ENCODE data around the gene ZNF668. TPM values are rescaled to one million over a fixed set of nuclear protein-coding genes. Genes with fewer than 3 reads are reported as not detected.

The ZNF668 gene
- 6.4 and 7.0 TPM in 2 replicates for total RNA-seq

DNA sequence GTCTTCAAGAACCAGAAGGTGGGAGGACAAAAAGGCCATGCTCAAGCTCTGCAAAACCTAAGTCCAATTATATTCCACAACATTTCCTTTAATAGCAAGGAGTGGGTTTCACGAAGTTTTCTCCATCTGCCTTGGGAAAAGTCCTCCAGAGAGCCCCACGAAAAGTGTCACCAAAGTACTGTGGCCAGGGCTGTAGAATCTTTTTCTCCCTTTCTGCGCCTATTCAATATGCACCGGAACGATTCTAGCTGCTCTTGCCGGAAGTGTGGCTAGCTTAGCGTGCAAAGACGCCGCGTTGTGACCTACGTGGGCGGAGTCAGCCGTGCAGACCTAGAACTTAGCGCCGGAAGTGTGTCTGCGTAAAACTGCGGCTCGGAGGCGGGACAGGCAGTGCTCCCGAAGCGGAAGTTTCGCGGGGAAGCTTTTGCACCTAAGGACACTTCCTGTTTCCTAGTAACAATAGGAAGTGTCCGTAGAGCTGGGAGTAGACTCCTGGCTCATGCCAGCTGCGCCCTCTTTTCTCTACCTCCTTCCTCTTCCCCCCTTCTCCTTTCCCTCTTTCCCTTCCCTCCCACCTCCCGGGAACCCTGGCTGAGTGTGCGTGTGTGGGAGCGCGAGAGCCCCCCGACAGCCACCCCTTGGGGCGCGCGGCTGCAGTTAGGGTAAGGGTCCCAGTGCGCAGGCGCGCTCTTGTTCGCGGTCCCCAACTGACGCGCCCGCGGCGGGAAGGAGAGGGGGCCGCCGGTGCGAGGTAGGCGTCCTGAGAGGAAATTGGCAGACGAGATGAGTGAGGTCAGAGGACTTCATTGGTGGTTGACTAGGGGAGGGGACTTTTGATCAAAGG lies at the start of gene ZNF668, which contains the start of gene ZNF646:
TSS of gene ZNF668 (minus strand) at position 271 of the 844 bp plus-strand sequence. CDS start 9,781 bp downstream, outside the sequence.
TSS of gene ZNF646 (plus strand) at position 453 of the 844 bp plus-strand sequence. CDS start 1,903 bp downstream, outside the sequence.

DNA sequence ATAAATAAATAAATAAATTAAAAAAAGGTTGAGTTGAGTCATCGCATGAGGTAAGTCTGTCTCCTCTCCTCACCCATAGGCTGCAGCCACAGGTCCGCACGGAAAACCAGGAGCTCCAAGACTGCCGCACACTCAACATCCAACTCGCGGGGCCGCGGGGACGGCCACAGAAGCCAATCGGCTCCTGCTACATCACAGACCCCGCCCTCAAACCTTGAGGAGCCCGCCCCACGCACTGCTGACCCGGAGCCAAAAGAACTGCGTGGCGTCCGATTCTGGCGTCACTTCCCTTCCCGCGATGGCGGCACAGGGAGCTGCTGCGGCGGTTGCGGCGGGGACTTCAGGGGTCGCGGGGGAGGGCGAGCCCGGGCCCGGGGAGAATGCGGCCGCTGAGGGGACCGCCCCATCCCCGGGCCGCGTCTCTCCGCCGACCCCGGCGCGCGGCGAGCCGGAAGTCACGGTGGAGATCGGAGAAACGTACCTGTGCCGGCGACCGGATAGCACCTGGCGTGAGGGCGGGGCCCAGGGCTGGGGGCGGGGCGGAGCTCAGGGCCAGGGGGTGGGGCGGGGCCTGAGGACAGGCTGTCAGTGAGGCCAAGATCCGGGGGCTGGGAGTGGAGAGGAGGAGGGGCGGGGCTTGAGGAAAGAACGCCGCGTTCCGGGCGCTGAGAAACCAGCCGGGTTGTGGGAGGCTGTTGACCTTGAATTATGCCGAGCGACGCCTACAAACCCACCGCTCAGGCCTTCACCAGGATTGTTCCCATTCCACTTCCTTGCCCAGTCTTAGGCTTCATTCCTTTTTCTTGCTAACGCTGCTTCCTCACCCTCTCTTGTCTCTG lies 43.6 kb upstream of the ZNF668 start, which contains the start of gene KAT8:
TSS of gene KAT8 (plus strand) at position 281 of the 839 bp plus-strand sequence. CDS start at position 299, 18 bp downstream.

DNA sequence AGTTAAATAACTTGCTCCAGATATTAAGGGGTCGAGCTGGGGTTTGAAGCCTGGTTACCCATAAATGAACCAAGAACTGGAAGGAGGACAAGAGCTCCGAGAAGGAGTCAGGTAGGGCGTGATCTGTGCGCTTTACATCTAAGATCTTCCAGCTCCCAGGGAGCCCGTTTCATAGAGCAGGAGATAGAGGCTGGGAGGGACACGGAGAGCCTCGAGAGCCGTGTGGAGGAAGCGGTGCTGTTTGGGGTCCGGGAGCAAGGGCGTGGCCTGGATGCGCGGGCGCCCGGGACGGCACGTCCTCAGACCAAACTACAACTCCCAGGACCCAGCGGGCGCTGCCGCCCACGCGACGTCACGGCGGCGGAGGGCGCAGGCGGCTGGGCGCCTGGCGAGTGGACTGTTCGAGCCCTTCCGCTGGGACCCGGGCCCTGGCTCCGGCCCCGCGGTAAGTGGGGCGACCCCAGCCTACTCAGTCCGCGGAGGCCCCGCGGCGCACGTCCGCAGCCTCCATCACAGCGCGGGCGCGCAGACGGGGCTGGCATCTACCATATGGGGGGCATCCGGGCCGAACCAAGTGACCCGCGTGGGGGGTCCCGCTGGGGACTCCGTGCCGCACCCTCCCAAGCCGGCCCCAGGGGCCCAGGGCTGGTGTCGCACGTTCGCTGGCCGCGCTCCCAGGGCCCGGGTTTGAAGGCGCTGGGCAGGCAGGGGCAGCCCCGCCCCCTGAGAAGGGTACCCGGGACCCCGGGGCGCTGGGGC lies 34.2 kb upstream of the ZNF668 start, which contains the start of gene BCKDK:
TSS of gene BCKDK (plus strand) at position 352 of the 759 bp plus-strand sequence. CDS start 838 bp downstream, outside the sequence.

DNA sequence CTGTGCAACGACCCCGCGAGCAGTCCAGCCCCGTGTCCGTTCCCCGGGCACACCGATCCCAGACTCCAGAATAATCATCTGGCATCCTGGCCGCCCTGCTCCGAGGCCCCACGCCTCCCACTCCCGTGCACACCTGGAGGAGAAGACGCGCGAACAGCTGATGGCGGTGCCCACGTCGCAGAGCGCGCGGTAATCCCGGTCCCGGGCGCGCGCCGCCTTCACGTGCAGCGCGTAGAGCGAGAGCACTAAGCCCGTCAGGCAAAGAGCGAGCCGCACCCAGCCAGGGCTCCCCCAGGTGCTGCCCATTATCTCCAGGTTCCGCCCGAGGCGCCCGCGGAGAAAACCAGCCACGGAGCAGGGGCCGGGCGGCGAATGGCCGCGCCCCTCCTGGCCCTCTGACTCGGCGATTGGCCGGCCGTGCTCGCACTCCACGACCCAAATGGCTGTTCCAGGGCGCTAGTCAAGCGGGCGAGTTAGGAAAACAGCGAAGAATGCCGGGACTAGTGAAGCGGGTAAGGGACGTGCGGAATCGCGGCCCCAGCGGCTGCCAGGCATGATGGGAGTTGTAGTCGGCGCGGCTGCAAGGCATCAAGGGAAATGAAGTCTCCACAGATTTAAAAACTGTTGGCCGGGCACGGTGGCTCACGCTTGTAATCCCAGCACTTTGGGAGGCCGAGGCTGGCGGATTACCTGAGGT lies 20.5 kb upstream of the ZNF668 start, which contains the start of gene VKORC1:
TSS of gene VKORC1 (minus strand) at position 374 of the 697 bp plus-strand sequence. CDS start at position 306, 68 bp downstream.

DNA sequence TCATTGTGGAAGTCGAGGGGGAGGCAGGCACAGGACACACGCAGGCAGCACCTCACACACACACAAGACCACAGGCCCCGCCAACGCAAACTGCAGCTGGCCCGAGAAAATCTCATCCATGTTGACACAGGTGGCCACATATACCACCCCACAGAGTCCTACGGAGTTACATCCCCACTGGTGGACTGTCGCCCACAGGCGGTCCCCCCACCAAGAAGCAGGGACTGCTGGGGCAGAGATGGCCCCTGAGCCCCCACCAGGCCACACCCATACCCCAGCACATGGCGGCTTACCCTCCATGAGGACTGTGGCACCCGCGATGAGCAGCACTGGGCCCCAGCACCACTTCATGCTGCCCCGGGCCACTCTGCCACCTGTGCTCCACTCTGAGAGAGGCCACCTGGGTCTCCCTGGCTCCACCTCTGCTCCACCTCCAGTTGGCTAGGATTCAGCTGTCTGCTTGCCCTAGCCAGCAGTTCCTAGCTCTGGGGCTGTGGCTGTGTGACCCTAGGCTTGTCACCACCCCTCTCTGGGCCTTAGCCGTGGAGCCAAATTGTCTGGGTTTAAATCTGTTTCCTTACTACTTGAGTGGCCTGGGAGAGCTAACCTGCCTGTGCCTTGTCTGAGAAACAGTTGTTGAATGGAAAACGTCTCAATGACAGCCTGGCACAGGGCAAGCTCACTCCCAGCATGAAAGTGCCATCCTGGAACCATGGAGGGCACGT lies 14.6 kb upstream of the ZNF668 start, which contains the start of gene PRSS53:
TSS of gene PRSS53 (minus strand) at position 485 of the 725 bp plus-strand sequence. CDS start at position 351, 134 bp downstream.

DNA sequence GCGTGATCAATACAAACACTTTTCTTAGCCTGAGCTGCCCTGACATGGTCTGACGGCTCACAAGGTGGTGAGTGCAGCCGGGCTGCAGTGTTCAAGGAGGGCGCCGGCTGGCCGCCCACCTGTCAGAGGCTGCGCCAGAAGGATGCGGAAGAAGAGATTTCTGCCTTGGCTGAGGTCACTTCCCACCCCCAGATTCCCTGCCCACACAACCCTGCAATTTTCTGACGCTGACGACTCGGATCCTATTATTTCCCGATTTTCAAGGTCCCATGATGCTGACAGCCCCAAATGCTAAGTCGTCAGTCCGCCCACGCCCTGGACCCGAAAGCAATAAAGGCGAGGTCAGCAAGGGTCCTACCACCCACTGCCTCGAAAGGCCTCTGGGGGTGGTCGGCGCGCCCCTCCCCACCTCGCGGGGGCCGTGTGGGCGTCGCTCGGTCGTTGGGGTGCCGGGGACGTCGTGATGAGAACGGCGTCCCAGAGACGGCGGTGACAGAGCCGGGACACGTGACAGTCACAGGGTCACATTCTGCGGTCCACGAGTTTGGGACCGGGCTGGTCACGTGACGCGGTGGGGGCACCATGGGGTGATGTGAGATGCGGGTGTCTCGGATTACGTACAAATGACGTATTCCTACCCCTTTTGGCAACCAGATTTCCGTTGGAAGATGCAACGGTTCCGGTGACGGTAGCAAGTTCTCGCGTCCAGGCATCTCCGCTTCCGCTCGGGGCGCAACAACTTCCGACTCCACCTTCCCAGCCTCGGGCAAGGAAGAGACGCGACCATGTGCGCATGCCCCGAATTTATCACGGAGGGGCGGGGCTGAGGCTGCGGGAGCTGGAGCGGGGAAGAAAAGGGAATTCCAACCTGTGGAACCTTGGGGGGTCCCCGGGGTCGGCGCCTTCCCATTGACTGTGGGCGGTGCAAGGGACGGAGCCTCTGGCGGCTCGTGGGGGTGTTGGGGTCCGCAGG lies 41.0 kb downstream of the ZNF668 start, which contains the start of gene STX4:
TSS of gene STX4 (plus strand) at position 823 of the 973 bp plus-strand sequence. CDS start 248 bp downstream, outside the sequence.

Other genes with a start within 250 kb of the ZNF668 start
- 28.8 and 34.7 TPM in 2 replicates for gene BCL7C, start 180.2 kb downstream of the ZNF668 start, total RNA-seq
- 0.64 and 0.96 TPM in 2 replicates for gene CTF1, start 177.6 kb downstream of the ZNF668 start, total RNA-seq
- 16.2 and 30.6 TPM in 2 replicates for gene FBXL19, start 150.7 kb downstream of the ZNF668 start, total RNA-seq
- 24.3 and 48.8 TPM in 2 replicates for gene ORAI3, start 125.2 kb downstream of the ZNF668 start, total RNA-seq
- gene SETD1A, start 116.5 kb downstream of the ZNF668 start, total RNA-seq = 0.96 and 1.5 TPM in 2 replicates
- gene HSD3B7, start 89.0 kb downstream of the ZNF668 start, total RNA-seq = 14.1 and 25.5 TPM in 2 replicates
- gene STX1B, start 63.6 kb downstream of the ZNF668 start, total RNA-seq = 0.72 TPM in 1 of 2 replicates, not detected in the other
- 7.5 and 13.3 TPM in 2 replicates for gene STX4, start 40.7 kb downstream of the ZNF668 start, total RNA-seq
- gene ZNF646, start 182 bp upstream of the ZNF668 start, total RNA-seq = 11.3 and 12.8 TPM in 2 replicates
- gene PRSS53, start 14.7 kb upstream of the ZNF668 start, total RNA-seq = 0.64 and 0.96 TPM in 2 replicates
- gene VKORC1, start 20.6 kb upstream of the ZNF668 start, total RNA-seq = 41.1 and 75.7 TPM in 2 replicates
- 11.7 and 20.7 TPM in 2 replicates for gene BCKDK, start 34.1 kb upstream of the ZNF668 start, total RNA-seq
- 52.3 and 61.0 TPM in 2 replicates for gene KAT8, start 43.4 kb upstream of the ZNF668 start, total RNA-seq
- 31.5 and 33.0 TPM in 2 replicates for gene PRSS8, start 61.5 kb upstream of the ZNF668 start, total RNA-seq
- 1.9 and 2.8 TPM in 2 replicates for gene PRSS36, start 75.8 kb upstream of the ZNF668 start, total RNA-seq
- 19.6 and 40.7 TPM in 2 replicates for gene FUS, start 105.9 kb upstream of the ZNF668 start, total RNA-seq
- 235 and 267 TPM in 2 replicates for gene PYCARD, start 128.5 kb upstream of the ZNF668 start, total RNA-seq
- gene TRIM72, start 139.9 kb upstream of the ZNF668 start, total RNA-seq = not detected in 2 replicates
- not detected in 2 replicates for gene PYDC1, start 142.9 kb upstream of the ZNF668 start, total RNA-seq
- gene ITGAM, start 185.7 kb upstream of the ZNF668 start, total RNA-seq = under 0.01 TPM in 1 of 2 replicates, not detected in the other

All from tracheal epithelial cell (primary cell).